Panc1 (cell line): ENCODE results near the gene ZFP1. TPM values are rescaled to one million over a fixed set of nuclear protein-coding genes. Genes with fewer than 3 reads are reported as not detected.

ENCODE experiments used
- ATAC-seq: fragments of 200-7000 bp; cut with Tn5 transposase; 2 replicates; pipeline ENCODE4 v1.9.1; 2020; ENCODE audit warnings: mild to moderate bottlenecking, moderate library complexity
- BruUV-seq: library from RNA; stranded (reverse); fragments of 400-500 nt; replicated peaks from 2 replicates; lab custom pipeline; 2021; lab: Mats Ljungman, UMichigan
- CTCF ChIA-PET: fragments of 300-600 bp; sonication (Branson Sonifier 250); formaldehyde crosslinking; loops from one replicate; lab custom pipeline; 2022; ENCODE audit warnings: antibody characterized with exemption; lab: Charles Lee
- POLR2A ChIA-PET: fragments of 300-600 bp; sonication (Branson Sonifier 250); formaldehyde crosslinking; loops from one replicate; lab custom pipeline; 2022; ENCODE audit warnings: antibody characterized with exemption; lab: Charles Lee
- DNase-seq: peaks from one replicate; pipeline ENCODE4 v3.0.0-alpha.2; 2010; ENCODE audit warnings: low read depth, low spot score
- H3K27ac ChIP-seq: 2 replicates; pipeline ENCODE4 v1.5.1; 2011; ENCODE audit warnings: mild to moderate bottlenecking, low read length, inconsistent platforms
- H3K27me3 ChIP-seq: fragments of 200-500 bp; sonication (Bioruptor generic); 2 replicates; pipeline ENCODE4 v1.6.0; 2014; ENCODE audit warnings: low read length, inconsistent platforms; ENCODE audit not compliant: control insufficient read depth, insufficient read depth
- H3K36me3 ChIP-seq: fragments of 200-500 bp; sonication (Bioruptor generic); 2 replicates; pipeline ENCODE4 v1.5.1; 2014; ENCODE audit warnings: inconsistent platforms, mild to moderate bottlenecking, low read length, moderate library complexity; ENCODE audit not compliant: control insufficient read depth, insufficient read depth
- H3K4me1 ChIP-seq: 2 replicates; pipeline ENCODE4 v1.5.1; 2011; ENCODE audit warnings: inconsistent platforms, mild to moderate bottlenecking, low read length, moderate library complexity; ENCODE audit not compliant: control insufficient read depth, insufficient read depth
- H3K4me3 ChIP-seq, 2 experiments: 2 replicates each; pipeline ENCODE4 v1.5.1; 2011 to 2012; ENCODE audit warnings: low read depth in 2 of 2, low read length in 2 of 2, mild to moderate bottlenecking in 2 of 2, inconsistent platforms in 1 of 2, moderate library complexity in 1 of 2
- H3K9me3 ChIP-seq: fragments of 200-500 bp; sonication (Bioruptor generic); 2 replicates; pipeline ENCODE4 v1.5.1; 2014; ENCODE audit warnings: low read depth, mild to moderate bottlenecking, inconsistent platforms, low read length, moderate library complexity; ENCODE audit not compliant: control insufficient read depth, insufficient read depth
- CTCF ChIP-seq: fragments of 450-650 bp; IDR thresholded peaks from 2 replicates; pipeline ENCODE4 v1.5.1; 2017; ENCODE audit warnings: mild to moderate bottlenecking
- POLR2AphosphoS5 ChIP-seq: IDR thresholded peaks from 2 replicates; pipeline ENCODE4 v1.6.1; 2012; ENCODE audit warnings: mild to moderate bottlenecking, low read depth, low read length, moderate library complexity
- SIN3A ChIP-seq: IDR thresholded peaks from 2 replicates; pipeline ENCODE4 v1.6.1; 2012; ENCODE audit warnings: low read depth, mild to moderate bottlenecking, low read length, moderate library complexity, borderline replicate concordance; ENCODE audit not compliant: insufficient read depth
- TCF7L2 ChIP-seq: IDR thresholded peaks from 2 replicates; pipeline ENCODE4 v1.6.1; 2011; ENCODE audit warnings: mild to moderate bottlenecking, low read depth, low read length, inconsistent platforms
- in situ Hi-C: cut with HindIII; loops from 2 replicates; pipeline ENCODE4 v1.10.0; 2016; ENCODE audit warnings: low sequenced_read_pairs, low pct_unique_long_range_greater_than_20kb
- intact Hi-C: fragments of 100-400 bp; cut with micrococcal nuclease; formaldehyde crosslinking; loops from one replicate; pipeline ENCODE4 v1.10.0; 2022; ENCODE audit not compliant: unreplicated experiment
- total RNA-seq: library from RNA; stranded (reverse); gene quantifications from one replicate; pipeline ENCODE4 v1.2.1, GENCODE V29; 2021; ENCODE audit not compliant: unreplicated experiment
- TF ChIP-seq, protein P1 (sequence below), 2 experiments: IDR thresholded peaks; 2 replicates each; pipeline ENCODE4 v1.6.1; 2011 to 2012; ENCODE audit warnings: low read depth in 2 of 2, control low read depth in 1 of 2, low read length in 1 of 2, mild to moderate bottlenecking in 1 of 2, moderate library complexity in 1 of 2; ENCODE audit not compliant: insufficient read depth in 1 of 2

Gene ZFP1
- total RNA-seq, 1 experiment from 2014 or later, result 10.0 TPM

DNA sequence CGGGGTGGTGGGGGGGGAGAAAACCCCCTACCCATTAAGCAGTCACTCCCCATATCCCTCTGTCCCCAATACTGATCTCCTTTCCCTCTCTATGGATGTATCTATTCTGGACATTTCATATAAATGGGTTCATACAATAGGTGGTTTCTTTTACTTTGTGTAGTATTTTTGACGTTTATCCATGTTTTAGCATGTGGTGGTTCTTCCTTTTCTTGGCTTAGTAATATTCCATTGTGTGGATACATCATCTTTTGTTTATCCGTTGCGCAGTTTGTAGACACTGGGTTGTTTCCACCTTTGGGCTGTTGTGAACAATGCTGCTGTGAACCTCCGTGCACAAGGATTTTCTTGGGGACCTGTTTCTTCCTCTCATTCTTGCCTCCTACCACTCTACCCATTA lies 44.3 kb upstream of the ZFP1 start:
- CTCF ChIA-PET, result no interaction called here
- H3K27ac ChIP-seq, result no peak overlapping the region
- no TSS peak for BruUV-seq

DNA sequence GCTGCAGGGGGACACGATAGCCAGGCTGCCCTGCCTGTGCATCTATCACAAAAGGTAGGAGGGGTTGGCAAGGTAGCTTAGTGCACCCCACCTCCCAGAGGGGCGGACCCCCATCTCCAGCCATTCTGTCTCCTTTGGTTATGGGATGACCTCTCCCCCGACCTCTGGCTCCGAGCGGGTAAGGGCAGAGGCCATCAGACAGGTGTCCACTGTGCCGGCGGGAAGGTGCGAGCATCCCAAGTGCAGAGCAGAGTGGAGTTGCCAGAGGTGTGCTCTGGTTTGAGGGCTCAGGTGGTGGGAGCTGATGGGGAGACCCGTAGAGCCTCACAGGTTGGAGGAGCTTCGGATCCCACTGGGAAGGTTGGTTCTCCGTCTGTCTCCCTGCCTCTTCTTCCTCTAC lies 43.5 kb upstream of the ZFP1 start:
- no peak for ATAC-seq

More for the DNA sequence above, 44.3 kb upstream of the ZFP1 start:
- peaks cover 26% of the 10 kb centered on the region for H3K4me1 ChIP-seq
- intact Hi-C loops (no loop called here), in situ Hi-C loops (no loop called here)
- no peaks in the 10 kb centered on the region for H3K9me3 ChIP-seq
- POLR2A ChIA-PET, result no interaction called here
- H3K36me3 ChIP-seq, result no peaks in the 10 kb centered on the region
- TF ChIP-seq TCF7L2 (no peak), POLR2AphosphoS5 (no peak), CTCF (no peak), SIN3A (no peak)
- TF ChIP-seq, protein P1, sequence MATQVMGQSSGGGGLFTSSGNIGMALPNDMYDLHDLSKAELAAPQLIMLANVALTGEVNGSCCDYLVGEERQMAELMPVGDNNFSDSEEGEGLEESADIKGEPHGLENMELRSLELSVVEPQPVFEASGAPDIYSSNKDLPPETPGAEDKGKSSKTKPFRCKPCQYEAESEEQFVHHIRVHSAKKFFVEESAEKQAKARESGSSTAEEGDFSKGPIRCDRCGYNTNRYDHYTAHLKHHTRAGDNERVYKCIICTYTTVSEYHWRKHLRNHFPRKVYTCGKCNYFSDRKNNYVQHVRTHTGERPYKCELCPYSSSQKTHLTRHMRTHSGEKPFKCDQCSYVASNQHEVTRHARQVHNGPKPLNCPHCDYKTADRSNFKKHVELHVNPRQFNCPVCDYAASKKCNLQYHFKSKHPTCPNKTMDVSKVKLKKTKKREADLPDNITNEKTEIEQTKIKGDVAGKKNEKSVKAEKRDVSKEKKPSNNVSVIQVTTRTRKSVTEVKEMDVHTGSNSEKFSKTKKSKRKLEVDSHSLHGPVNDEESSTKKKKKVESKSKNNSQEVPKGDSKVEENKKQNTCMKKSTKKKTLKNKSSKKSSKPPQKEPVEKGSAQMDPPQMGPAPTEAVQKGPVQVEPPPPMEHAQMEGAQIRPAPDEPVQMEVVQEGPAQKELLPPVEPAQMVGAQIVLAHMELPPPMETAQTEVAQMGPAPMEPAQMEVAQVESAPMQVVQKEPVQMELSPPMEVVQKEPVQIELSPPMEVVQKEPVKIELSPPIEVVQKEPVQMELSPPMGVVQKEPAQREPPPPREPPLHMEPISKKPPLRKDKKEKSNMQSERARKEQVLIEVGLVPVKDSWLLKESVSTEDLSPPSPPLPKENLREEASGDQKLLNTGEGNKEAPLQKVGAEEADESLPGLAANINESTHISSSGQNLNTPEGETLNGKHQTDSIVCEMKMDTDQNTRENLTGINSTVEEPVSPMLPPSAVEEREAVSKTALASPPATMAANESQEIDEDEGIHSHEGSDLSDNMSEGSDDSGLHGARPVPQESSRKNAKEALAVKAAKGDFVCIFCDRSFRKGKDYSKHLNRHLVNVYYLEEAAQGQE (IDR thresholded peaks at IDR 0.05; ENCODE audit: insufficient read depth in 1 of 2, low read depth in 2 of 2, low read length in 1 of 2), result no peak
- ATAC-seq (no peak), DNase-seq (no peak)
- H3K27me3 ChIP-seq, result no peaks in the 10 kb centered on the region
- H3K4me3 ChIP-seq, result no peak overlapping the region

More for the DNA sequence above, 43.5 kb upstream of the ZFP1 start:
- Histone ChIP-seq H3K36me3 (no peaks in the 10 kb centered on the region), H3K4me1 (peaks cover 30% of the 10 kb centered on the region), H3K27ac (no peak overlapping the region), H3K27me3 (no peaks in the 10 kb centered on the region), H3K4me3 (no peak overlapping the region), H3K9me3 (no peaks in the 10 kb centered on the region)
- in situ Hi-C loops (no loop called here), intact Hi-C loops (no loop called here)
- DNase-seq, result no peak
- TF ChIP-seq, protein P1 (IDR thresholded peaks at IDR 0.05; ENCODE audit: insufficient read depth in 1 of 2, low read depth in 2 of 2, low read length in 1 of 2), result no peak
- no peak for TF ChIP-seq CTCF
- no peak for TF ChIP-seq POLR2AphosphoS5
- TF ChIP-seq SIN3A, result no peak
- ChIA-PET POLR2A (interaction anchor here (0.6 kb wide), 1 partner anchor 119 kb away, joined by 5 read pairs; no protein-coding TSS in a partner anchor), CTCF (interaction anchor here (0.5 kb wide), 1 partner anchor 26 kb away, joined by 3 read pairs; no protein-coding TSS in a partner anchor)
- no TSS peak for BruUV-seq
